ENCODE results near the gene IPO9.

Gene IPO9

DNA sequence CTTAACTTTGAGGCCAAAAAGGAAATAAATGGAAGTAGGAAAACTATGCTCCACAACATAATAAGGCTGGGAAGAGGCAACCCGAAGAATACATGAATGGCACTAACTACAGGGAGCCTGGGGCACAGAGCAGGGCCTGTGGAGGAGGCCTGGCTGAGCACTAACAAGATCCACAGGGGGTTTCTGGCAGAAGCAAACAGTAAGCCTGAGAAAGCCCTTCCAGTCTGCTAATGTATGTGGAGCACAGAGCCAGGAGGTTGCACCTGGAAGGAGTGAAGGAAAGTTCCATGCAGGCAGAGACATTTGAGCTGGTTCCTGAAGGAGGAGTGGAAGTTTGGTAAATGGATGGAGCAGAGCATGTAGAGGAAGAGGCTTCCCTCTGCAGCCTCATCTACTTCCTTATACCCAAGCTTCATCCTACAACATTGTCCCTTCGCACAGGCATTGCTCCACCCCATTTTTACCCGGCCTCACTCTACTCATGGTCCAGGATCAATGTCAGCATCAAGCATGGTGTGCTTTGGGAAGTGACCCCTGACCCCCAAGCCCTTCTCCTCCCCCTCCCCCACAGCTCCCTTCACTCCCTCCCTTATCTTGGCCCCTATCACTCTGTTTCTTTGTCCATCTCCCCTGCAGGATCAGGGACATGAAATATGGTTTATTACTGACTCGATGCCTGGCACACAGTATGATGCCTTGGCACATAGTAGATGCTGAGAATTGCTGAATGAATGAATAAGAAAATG lies 83.0 kb downstream of the IPO9 start:
- no peak overlapping the region for H3K4me3 ChIP-seq (ENCODE audit: low read depth, low read length)
- DNase-seq (ENCODE audit: low read depth), result no peak
- TF ChIP-seq MYC (IDR thresholded peaks at IDR 0.05; ENCODE audit: low read depth, low read length), result no peak
- TF ChIP-seq POLR2A (IDR thresholded peaks at IDR 0.05; ENCODE audit: extremely low read depth, insufficient read length), result no peak
- TF ChIP-seq, protein P1, sequence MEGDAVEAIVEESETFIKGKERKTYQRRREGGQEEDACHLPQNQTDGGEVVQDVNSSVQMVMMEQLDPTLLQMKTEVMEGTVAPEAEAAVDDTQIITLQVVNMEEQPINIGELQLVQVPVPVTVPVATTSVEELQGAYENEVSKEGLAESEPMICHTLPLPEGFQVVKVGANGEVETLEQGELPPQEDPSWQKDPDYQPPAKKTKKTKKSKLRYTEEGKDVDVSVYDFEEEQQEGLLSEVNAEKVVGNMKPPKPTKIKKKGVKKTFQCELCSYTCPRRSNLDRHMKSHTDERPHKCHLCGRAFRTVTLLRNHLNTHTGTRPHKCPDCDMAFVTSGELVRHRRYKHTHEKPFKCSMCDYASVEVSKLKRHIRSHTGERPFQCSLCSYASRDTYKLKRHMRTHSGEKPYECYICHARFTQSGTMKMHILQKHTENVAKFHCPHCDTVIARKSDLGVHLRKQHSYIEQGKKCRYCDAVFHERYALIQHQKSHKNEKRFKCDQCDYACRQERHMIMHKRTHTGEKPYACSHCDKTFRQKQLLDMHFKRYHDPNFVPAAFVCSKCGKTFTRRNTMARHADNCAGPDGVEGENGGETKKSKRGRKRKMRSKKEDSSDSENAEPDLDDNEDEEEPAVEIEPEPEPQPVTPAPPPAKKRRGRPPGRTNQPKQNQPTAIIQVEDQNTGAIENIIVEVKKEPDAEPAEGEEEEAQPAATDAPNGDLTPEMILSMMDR (IDR thresholded peaks at IDR 0.05; ENCODE audit: low read depth, low read length), result no peak
- TF ChIP-seq, protein P2, sequence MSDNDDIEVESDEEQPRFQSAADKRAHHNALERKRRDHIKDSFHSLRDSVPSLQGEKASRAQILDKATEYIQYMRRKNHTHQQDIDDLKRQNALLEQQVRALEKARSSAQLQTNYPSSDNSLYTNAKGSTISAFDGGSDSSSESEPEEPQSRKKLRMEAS (IDR thresholded peaks at IDR 0.05; ENCODE audit: low read depth, low read length), result no peak

DNA sequence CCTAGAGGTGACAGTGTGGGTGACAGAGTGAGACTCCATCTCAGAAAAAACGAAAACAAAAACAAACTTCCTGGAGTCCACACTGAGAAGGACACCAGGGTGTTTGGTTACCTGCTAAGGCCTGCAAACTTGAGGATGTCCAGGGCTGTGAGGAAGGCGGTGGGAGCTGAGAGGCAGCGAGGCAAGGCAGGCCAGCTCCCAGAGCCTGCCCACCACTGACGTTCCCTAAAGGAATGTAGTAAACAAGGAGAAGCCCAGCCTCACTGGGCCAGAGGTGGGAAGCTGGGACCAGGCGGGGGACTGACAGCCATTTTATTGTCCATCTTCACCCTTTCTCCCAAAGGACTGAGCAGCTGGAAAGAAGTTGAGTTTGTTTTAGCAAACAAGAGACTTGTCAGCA lies 83.9 kb downstream of the IPO9 start:
- TF ChIP-seq, protein P2 (IDR thresholded peaks at IDR 0.05; ENCODE audit: low read depth, low read length), result no peak
- TF ChIP-seq, protein P1 (IDR thresholded peaks at IDR 0.05; ENCODE audit: low read depth, low read length), result no peak
- no peak for TF ChIP-seq MYC (IDR thresholded peaks at IDR 0.05; ENCODE audit: low read depth, low read length)
- DNase-seq (ENCODE audit: low read depth), result no peak
- no peak overlapping the region for H3K4me3 ChIP-seq (ENCODE audit: low read depth, low read length)

DNA sequence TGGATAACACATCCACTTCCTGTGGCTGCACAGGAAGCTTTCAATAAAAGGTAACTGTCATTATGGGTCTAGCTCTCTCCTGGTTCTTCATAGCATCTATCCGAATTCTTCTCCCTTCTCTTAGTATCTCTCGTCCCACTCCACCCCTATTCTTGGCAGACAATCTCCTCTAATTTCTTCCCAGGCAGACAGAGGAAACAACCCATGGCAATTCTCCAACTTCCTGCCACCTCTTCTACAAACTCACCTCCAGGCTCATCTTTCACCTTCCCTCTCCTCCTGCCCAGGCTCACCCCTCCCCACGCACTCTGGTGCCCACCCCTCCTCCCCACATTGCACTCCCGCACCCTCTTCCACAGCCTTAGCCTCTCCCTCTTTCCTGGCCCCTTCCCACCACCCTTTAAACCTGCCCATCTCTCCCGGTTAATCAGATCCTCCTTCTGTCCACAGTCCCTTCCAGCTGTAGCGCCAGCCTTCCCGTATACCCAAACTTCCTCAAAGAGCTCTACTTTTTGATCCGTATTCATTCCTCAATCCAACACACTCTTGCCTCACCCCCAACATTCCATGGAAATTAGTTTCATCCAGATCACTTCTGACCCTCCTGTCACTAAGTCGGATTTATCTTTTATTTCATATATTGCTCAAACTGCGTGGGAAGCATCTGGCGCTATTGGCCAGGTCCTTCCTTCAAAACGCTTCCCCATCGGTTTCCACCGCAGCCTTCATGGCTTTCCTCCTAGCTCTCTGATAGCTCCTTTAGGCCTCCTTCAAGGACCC lies 85.7 kb downstream of the IPO9 start:
- no peak overlapping the region for H3K4me3 ChIP-seq (ENCODE audit: low read depth, low read length)
- no peak for DNase-seq (ENCODE audit: low read depth)
- TF ChIP-seq, protein P2 (IDR thresholded peaks at IDR 0.05; ENCODE audit: low read depth, low read length), result no peak
- no peak for TF ChIP-seq POLR2A (IDR thresholded peaks at IDR 0.05; ENCODE audit: extremely low read depth, insufficient read length)
- no peak for TF ChIP-seq MYC (IDR thresholded peaks at IDR 0.05; ENCODE audit: low read depth, low read length)
- TF ChIP-seq, protein P1 (IDR thresholded peaks at IDR 0.05; ENCODE audit: low read depth, low read length), result no peak

DNA sequence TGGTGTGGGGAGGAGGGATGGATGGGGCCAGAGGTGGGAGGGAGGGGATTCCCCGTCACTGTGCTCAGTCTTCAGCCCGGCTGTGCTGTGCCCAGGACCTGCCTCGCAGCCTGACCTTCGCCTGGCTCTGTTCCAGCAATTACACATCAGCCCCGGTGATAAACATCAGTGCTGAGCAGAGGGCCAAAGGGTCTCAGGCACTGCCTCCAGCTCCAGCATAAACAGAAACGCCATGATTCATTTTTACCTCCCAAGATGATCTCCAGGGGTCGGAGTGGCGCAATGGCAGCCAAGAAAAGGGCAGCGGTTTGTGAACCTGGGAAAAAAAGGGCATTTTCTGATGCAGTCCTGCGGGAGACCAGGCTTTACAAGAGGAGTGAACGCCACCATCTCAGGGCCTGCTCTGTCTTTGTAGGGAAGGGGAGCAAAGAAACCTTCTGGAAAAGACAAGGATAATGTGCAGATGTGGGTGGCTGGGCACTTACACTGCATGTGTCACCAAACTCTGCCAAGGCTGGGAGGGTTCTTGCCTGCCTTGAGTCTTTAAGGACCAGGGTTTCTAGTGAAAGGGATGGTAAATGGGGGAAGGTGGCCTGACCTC lies 87.8 kb downstream of the IPO9 start:
- TF ChIP-seq POLR2A (IDR thresholded peaks at IDR 0.05; ENCODE audit: extremely low read depth, insufficient read length) (no peak), MYC (IDR thresholded peaks at IDR 0.05; ENCODE audit: low read depth, low read length) (no peak)
- TF ChIP-seq, protein P2 (IDR thresholded peaks at IDR 0.05; ENCODE audit: low read depth, low read length), result no peak
- TF ChIP-seq, protein P1 (IDR thresholded peaks at IDR 0.05; ENCODE audit: low read depth, low read length), result no peak
- no peak for DNase-seq (ENCODE audit: low read depth)
- H3K4me3 ChIP-seq (ENCODE audit: low read depth, low read length), result no peak overlapping the region

DNA sequence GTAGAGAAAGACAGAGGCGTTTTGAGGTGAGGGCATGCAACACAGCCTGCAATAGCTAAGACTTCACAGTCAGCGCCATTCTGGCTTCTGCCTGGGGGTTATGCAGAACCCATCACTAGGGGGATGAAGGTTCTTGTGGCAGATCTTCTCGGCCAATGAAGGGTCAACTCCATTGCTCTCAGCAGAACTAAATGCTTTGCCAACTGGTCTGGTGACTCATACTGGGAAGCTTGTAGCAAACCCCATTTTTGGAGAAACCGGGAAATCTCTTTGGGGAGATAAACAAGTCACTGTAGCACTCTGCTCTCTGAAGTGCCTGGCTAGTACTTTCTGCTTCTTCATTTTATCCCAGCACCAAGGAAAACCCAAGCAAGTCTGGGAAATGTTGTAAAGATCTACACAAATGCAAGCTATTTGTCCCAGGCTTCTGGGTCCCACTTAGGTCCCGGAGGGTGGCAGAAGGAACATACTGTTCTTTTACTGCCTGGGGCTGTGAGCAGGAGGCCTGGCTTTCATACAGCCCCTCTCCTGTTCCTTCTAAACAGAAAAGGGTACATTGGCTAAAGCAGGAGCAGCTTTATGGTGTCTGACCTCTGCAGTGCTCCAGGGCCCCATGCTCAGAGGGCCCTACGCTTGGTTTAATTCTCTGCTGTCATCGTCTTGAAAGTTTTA lies 88.5 kb downstream of the IPO9 start:
- no peak overlapping the region for H3K4me3 ChIP-seq (ENCODE audit: low read depth, low read length)
- TF ChIP-seq, protein P2 (IDR thresholded peaks at IDR 0.05; ENCODE audit: low read depth, low read length), result no peak
- TF ChIP-seq, protein P1 (IDR thresholded peaks at IDR 0.05; ENCODE audit: low read depth, low read length), result no peak
- TF ChIP-seq POLR2A (IDR thresholded peaks at IDR 0.05; ENCODE audit: extremely low read depth, insufficient read length) (no peak), MYC (IDR thresholded peaks at IDR 0.05; ENCODE audit: low read depth, low read length) (no peak)
- no peak for DNase-seq (ENCODE audit: low read depth)
